GM18505 (cell line): ENCODE measurements around the gene SERPINF2.

Experiments
- ATAC-seq: cut with Tn5 transposase; IDR thresholded peaks from one replicate; pipeline ENCODE4 v1.9.1; 2021; ENCODE audit not compliant: unreplicated experiment
- POLR2A ChIP-seq: IDR thresholded peaks from 4 replicates; pipeline ENCODE4 v1.6.1; 2011; ENCODE audit warnings: borderline replicate concordance; ENCODE audit not compliant: insufficient read depth, insufficient read length; ENCODE audit errors: extremely low read depth

Gene SERPINF2

DNA sequence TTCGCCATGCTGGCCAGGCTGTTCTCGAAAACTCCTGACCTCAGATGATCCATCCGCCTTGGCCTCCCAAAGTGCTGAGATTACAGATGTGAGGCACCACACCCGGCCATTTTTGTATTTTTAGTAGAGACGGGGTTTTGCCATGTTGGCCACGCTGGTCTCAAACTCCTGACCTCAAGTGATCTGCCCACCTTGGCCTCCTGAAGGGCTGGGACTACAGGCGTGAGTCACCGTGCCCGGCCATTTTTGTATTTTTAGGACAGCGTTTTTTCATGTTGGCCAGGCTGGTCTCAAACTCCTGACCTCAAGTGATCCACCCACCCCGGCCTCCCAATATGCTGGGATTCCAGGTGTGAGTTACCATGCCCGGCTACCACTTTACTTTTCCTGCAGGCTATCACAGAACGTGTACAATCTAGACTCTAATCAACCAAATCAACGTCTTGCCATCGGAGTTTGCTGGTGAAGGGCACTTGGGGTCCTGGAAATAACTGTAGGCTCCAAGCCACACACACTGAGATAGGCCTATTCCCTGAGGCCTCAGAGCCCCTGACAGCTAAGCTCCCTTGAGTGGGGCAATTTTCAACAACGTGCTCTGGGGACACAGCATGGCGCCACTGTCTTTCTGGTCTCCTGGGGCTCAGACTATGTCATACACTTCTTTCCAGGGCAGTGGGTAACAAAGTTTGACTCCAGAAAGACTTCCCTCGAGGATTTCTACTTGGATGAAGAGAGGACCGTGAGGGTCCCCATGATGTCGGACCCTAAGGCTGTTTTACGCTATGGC lies 31.9 kb downstream of the SERPINF2 start:
- no peak for TF ChIP-seq POLR2A
- ATAC-seq = no peak

DNA sequence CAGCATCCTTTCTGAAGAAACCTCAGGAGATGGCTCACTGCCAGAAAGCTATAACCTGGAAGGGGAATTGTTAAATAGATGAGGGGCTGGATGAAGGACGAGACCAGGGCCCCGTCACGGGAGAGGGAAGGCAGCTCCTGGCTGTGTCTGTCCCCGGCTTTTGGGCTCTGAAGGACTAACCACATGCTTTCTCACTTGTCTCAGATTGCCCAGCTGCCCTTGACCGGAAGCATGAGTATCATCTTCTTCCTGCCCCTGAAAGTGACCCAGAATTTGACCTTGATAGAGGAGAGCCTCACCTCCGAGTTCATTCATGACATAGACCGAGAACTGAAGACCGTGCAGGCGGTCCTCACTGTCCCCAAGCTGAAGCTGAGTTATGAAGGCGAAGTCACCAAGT lies 33.7 kb downstream of the SERPINF2 start:
- no peak for ATAC-seq
- no peak for TF ChIP-seq POLR2A

DNA sequence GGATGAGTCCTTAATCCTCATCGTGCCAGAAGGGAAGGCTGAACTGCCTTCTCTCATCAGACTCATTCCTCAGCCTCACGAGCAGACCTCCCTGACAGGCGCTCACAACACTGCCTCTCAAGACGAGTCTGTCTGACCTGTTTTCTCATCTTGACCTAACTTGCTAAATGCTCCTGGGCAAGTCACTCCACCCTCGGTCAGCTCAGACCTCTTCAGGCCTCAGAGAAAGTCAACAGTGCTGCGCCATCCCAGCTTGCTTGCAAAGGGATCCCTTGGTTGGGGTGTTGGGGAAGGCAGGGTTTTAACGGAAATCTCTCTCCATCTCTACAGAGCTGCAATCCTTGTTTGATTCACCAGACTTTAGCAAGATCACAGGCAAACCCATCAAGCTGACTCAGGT lies 34.2 kb downstream of the SERPINF2 start:
- no peak for ATAC-seq
- no peak for TF ChIP-seq POLR2A

DNA sequence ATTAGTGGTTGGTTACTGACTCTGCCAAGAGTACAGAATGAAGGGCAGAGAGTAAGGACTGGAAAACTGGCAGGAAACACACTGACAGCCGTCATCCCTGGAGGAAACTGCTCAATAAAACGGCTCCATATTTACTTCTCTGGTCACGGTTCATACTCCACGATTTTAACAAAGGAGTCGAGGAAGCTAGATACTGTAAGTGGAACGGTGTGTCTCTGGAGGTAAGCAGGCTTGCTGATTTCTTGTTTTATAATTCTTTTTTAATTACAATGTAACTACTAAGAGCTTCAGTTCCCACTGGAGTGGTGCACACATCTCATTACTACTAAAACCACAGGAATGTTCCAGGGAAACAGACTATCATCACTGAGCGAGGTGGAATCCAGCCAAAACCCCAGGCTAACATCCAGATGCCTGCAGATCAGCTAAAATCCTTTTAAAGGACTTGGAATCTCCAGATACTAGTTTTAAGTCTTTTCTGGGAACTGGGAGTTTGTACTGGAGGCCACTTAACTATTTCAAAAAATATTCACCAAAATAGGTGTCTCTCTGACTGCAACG lies 37.0 kb downstream of the SERPINF2 start:
- no peak for TF ChIP-seq POLR2A
- ATAC-seq = no peak

DNA sequence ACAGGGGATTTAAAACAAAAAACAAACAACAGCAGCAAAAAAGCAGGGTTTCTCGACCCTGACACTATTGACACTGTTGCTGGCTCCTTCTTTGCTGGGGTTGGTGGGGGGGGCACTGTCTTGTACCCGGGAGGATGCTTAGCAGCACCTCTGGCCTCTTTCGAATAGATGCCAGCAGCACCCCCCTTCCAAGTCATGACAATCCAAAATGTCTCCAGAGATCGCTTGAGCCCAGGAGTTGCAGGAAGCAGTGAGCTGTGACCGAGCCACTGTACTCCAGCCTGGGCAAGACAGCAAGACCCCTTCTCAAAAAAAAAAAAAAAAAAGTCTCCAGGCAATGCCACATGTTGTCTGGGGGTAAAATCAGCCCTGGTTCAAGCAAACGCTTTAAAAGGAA lies 39.5 kb downstream of the SERPINF2 start:
- ATAC-seq = no peak

DNA sequence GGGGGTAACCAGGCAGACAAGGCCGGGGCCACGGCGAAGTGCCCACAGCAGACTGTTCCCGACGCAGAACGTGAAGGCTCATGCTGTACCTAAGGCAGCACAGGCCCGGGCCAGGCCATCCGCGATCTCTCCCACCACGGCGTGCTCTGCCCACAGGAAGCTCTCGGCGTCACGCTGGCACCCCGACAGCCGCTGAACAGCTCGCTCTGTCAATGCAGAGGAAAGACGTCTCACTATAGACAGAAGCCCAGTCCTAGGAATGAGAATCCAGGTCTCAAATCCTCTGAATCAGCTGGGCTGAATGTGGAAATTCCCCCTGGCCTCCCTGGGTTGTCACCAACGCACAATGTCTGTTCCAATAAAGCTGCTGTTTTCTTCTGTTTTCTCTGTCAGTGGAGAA lies 40.6 kb downstream of the SERPINF2 start:
- ATAC-seq = no peak
- no peak for TF ChIP-seq POLR2A

More for the DNA sequence above, 39.5 kb downstream of the SERPINF2 start:
- TF ChIP-seq POLR2A = no peak

DNA sequence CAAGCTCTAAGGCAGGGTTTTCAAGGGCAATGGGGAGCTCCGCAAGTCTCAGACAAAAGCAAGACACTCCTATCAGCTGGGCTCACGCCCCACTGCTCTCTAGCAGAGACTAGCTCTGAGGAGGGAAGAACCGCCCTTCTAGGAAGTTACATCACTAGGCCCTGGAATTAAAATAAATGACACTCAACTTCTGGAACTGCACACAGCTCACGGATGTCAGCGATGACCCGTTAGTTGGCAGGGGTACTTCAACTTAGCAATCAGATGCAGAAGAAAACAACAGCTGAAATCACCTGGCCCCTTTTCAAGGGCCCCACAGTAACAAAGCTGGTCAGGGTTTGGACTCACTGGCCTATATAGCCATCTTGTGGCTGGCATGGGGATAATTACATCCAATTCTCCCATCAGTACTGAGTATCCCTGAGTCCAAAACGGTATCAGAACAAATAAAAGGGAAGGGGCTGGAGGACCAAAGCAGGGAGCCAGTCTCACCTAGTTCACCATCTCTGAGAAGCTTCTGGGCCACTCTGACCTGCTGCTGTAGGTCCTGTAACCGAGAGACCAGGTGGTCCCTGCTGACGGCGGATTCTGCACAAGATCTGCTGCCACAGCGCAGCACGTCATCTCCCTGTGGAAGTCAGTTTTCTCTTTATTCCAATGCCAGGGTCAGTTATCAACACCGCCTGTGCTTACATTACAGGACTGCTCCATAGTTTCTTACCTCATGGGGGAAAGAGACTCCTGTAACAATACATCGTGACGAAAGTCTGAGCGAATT lies 41.4 kb downstream of the SERPINF2 start:
- no peak for TF ChIP-seq POLR2A
- ATAC-seq = no peak

DNA sequence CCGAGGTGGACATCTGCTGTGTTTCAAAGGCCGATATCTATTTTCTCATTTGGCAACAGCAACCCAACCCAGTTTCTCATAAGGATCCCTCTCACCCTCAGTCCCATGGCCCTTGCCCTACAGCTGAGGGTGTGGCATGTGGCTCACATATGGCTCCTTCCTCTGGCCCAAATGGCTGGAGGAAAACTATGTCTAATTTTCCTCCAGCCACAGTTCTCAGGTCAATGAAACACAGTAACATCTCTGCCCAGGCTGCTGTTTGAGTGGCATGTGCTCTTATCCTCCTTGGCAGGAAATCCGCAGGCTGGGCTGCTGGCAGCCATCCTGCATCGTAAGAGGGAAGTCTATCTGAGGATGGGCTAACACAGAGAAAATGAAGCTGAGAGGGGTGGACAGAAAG lies 43.3 kb downstream of the SERPINF2 start:
- TF ChIP-seq POLR2A = no peak
- ATAC-seq = no peak

DNA sequence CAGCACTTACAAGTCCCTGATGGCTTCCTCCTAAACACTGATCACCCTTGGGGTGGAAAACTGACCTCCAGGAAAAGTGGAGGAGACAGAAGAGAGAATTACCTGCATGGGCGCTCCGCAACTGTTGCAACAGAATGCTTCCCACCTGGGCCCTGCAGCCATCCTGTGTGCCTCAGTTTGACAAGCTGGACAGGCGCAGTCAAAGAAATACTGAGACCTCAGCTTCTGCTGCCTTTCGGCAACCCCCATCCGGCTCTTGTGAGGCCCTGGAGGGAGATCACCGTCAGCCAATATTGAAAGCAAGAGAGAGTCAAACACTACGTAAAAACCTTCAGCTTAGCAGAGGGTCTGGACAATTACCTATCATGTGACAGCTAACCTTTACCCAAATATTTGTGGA lies 44.0 kb downstream of the SERPINF2 start:
- ATAC-seq = no peak
- TF ChIP-seq POLR2A = no peak

DNA sequence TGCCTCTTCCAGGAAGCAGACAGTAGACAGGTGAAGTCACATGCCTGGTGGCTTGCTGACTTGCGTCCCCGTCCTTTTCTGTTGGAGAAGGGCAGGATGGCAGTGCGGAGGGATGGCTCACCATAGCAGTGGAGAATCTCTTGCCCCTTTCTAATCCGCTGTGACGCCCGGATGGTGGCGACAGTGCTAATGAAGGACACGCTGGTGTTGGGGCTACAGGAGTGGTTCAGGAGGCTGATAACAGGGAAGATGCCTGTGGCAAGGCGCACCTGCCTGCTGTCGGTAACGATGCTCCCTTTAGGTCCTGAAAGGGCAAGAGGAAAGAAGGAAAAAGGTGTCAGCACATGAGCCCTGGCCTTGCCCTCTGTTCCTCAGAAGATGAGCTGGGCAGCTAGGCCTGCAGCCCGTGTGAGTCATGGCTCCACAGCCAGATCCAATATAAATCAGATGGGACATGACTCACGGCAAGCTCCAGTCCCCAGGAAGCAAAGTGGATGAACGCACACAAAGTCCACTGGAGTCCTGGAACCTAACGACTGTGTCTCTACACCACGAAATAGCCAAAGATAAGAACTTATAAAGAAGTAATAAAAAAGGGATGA lies 44.7 kb downstream of the SERPINF2 start:
- TF ChIP-seq POLR2A = no peak
- no peak for ATAC-seq

DNA sequence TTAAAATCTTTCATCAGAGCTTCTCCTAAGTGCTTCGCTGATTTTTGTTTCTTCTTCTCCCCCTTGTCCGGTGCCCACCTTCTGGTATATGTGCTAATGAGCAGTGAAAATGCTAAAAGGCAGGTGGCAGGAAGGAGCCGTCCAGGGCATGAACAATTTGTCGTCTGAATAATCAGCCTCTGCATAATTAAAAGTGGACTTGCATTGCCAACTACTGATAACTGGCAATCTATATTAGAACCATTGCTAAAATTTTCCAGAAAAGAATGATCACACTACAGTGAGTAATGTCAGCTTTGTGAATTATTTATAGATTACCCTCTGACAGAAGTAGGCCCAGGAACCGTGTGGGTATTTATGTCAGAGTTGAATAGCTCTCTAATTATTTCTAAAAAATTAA lies 47.3 kb downstream of the SERPINF2 start:
- no peak for ATAC-seq
- TF ChIP-seq POLR2A = no peak

DNA sequence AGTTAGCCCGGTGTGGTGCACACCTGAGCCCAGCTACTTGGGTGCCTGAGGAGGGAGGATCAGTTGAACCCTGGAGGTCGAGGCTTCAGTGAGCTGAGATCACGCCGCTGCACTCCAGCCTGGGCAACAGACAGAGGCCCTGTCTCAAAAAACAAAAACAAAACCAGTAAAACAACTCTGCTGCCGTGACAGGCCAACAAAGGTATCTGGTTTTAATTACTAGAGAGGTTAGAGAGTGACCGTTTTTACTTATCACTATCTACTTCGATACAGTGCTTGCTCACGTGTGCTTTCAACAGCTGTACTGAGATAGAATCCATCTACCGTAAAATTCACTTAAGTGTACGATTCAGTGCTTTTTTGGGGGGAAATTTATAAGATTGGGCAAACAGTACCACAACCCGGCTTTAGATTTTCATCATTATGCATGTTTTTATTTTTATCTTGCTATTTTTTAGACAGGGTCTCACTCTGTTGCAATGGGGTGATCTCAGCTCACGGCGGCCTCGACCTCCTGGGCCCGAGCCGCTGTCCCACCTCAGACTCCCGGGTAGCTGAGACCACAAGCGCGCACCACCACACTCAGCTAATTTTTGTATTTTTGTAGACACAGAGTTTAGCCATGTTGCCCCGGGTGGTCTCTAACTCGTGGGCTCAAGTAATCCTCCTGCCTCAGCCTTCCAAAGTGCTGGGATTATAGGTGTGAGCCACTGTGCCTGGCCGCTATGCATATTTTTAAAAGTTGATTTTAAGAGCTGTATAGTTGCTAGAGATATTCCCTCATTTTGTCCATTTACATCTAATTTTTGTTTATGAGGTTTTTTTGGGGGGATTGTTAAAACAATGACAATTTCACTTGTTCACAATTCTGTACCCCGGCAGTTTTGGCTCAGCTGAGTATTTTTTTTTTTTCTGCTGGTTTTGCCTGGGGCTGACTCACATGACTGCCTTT lies 50.1 kb downstream of the SERPINF2 start:
- no peak for TF ChIP-seq POLR2A
- ATAC-seq = no peak
